Measurements from ENCODE around the gene ASB18.

ASB18 gene

GRCh38 chr2:236172255-236173035 lies 91.8 kb downstream of the ASB18 start:
- no peak for DNase-seq

GRCh38 chr2:236171680-236172254 lies 92.4 kb downstream of the ASB18 start:
- DNase-seq: no peak

GRCh38 chr2:236171181-236171679 lies 93.0 kb downstream of the ASB18 start:
- no peak for DNase-seq

GRCh38 chr2:236170590-236171165 lies 93.5 kb downstream of the ASB18 start:
- no peak for DNase-seq

- no peak for DNase-seq
Measured at GRCh38 chr2:236169741-236170589, 94.2 kb downstream of the ASB18 start.

GRCh38 chr2:236169151-236169721 lies 95.0 kb downstream of the ASB18 start:
- no peak for DNase-seq

- no peak for DNase-seq
Measured at GRCh38 chr2:236168110-236169080, 95.8 kb downstream of the ASB18 start, which contains the start of gene GBX2. TSS of gene GBX2 (minus strand) at chr2:236168386. CDS start at chr2:236167971, 415 bp downstream.

GRCh38 chr2:236167297-236168109 lies 96.7 kb downstream of the ASB18 start:
- no peak for DNase-seq

GRCh38 chr2:236166796-236167296 lies 97.4 kb downstream of the ASB18 start:
- DNase-seq: no peak

- DNase-seq: no peak
Measured at GRCh38 chr2:236165842-236166795, 98.1 kb downstream of the ASB18 start.

GRCh38 chr2:236164925-236165841 lies 99.0 kb downstream of the ASB18 start:
- DNase-seq: no peak

- DNase-seq: no peak
Measured at GRCh38 chr2:236164201-236164924, 99.8 kb downstream of the ASB18 start.

- no peak for DNase-seq
Measured at GRCh38 chr2:236163471-236164200, 100.6 kb downstream of the ASB18 start.

GRCh38 chr2:236162882-236163470 lies 101.2 kb downstream of the ASB18 start:
- no peak for DNase-seq

- no peak for DNase-seq
Measured at GRCh38 chr2:236162031-236162845, 102.0 kb downstream of the ASB18 start.
